Activated T-cell treated with anti-CD3 and anti-CD28 coated beads for 24 hours (primary cell): ENCODE measurements around the gene ARHGAP26.
A peak's percentile ranks its signal among the peaks of the same experiment; 100 is the strongest.
"Not testable (repeated sequence)": the region's sequence is repeated elsewhere in the genome, so short reads cannot be mapped to it uniquely, and the experiment has no call there.

Experiments used
- DNase-seq: peaks from one replicate; pipeline ENCODE4 v3.0.0-alpha.2; 2020; ENCODE audit warnings: low read depth

Gene ARHGAP26

GRCh38 chr5:143064676-143065075, 294.5 kb downstream of the ARHGAP26 start:
- no peak for DNase-seq

GRCh38 chr5:143065185-143065965, 295.2 kb downstream of the ARHGAP26 start:
- DNase-seq = no peak

GRCh38 chr5:143065996-143066522, 295.9 kb downstream of the ARHGAP26 start:
- no peak for DNase-seq

- peak; percentile 17 for DNase-seq
Measured at GRCh38 chr5:143066556-143067281, 296.5 kb downstream of the ARHGAP26 start.

DNA sequence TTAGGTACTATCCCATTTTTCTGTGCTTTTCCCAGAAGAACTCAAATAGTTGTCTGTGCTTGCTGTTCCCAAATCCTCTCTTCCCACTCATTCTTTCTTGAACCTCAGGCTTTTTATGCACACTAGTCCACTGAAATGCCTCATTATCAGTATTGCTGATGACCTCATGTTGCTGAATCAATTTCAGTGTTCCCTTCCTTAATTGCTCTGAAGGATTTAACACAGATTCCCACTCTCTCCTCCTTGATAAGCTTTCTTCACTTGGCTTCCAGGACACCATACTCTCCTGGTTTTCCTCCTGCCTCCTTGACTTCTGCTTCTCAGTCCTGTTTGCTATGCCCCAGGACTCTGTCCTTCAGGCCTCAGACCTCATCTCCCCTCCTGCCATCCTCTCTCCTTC, 298.5 kb downstream of the ARHGAP26 start:
- DNase-seq = no peak

DNA sequence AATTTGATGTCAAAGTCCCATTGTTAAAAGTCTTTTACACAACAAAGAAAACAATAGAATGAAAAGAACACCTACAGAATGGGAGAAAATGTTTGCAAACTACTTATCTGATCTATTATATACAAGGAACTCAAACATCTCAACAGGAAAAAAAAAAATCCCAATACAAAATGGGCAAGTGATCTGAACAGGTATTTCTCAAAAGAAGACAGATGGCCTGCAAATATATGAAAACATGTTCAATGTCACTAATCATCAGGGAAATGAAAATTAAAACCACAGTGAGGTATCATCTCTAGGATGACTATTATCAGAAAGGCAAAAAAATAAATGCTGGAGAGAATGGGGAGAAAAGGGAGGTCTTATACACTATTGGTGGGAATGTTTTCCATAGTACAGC, 301.8 kb downstream of the ARHGAP26 start:
- DNase-seq = no peak

- no peak for DNase-seq
Measured at GRCh38 chr5:143072734-143073133, 302.6 kb downstream of the ARHGAP26 start.

GRCh38 chr5:143073766-143074165, 303.6 kb downstream of the ARHGAP26 start:
- no peak for DNase-seq

DNA sequence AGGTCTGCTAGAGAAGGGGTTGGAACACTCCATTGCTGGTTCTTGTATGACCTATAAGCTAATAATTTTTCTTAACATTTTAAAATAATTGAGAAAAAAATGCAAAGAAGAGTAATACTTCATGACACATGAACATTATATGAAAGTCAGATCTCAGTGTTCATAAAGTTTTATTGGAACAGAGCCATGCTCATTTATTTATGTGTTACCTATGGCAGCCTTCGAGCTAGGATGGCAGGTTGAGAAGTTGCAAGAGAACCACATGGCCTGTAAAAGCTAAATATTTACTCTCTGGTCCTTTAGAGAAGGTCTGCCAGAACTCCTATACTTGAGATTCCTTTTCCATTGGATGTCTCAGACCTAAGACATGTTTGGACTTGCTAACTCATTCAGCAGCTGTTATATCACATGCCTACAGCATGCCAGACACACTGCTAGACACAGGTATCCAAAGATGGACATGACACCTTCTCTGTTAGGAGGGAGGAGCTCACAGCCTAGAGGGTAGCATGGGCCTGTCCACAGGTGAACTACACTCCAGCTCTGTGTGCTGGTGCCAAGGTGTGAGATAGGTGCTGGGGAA, 304.3 kb downstream of the ARHGAP26 start:
- DNase-seq = no peak

GRCh38 chr5:143076377-143076776, 306.2 kb downstream of the ARHGAP26 start:
- DNase-seq = no peak

DNA sequence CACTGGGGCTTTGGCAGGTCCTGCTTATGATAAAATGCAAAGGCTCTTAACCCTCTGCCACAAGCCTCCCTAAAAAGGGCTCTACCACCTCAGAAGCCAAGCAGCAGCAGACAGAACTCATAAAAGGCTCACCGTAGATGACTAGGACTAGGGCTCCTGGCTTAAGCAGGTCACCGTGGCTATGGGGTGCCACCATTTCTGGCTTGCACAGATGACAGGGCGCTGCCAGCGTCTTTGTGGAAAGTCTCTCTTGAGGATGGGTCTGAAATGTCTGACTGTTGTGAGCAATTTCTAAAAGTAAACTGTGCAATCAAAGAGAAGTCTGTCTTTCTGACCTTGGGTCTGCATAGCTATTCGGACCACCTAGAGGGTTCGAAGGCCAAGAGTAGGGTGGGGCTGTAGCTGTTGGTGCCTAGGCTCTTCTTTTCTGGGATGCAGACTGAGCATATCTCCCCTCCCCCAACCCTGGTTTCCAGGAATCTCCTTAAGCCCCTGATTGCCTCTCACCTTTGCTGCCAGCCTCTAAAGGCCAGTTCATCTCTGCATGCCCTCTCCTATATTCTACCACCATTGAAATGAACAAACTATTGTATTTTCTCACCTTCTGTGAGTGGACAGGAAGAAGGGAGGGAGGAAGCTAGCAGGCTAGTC, 307.4 kb downstream of the ARHGAP26 start:
- DNase-seq = no peak

DNA sequence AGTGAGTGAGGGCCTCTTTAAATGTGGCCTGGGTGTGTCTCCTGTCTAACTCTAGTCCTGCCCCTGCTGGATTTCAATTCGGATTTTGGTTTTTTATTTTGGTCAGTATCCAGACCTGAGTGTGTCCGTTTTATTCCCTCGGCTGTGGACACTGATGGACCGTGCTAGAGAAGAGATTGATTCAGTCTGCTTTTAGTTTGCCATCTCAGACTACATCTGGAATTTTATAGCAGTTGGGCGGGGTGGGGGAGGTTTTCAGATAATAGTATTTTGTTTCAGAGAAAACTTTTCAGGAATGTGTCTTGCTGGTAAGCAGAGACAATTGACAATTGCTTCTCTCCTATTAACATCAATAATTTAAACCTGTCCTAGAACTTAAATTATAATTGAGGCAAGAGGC, 308.1 kb downstream of the ARHGAP26 start:
- DNase-seq = no peak

- no peak for DNase-seq
Measured at GRCh38 chr5:143078971-143079370, 308.8 kb downstream of the ARHGAP26 start.

GRCh38 chr5:143080407-143080806, 310.2 kb downstream of the ARHGAP26 start:
- no peak for DNase-seq

DNA sequence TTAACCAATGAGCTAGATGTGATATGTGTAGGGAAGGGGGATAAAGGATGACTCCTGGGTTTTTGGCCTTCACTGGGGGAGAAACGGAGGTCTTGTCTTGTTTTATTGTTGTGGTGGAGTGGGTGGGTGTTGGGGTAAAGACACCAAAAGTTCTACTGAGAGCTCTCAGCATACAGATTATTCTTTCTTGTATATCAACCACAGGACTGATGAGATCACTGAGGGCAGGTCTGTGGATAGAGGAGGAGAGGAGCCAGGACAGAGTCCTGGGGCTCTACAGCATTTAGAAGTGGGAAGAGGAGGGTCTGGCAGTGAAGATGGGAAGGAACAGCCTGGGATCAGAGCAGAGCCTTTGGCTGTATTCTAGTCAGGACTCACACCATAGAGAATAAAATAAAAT, 310.8 kb downstream of the ARHGAP26 start:
- no peak for DNase-seq

- no peak for DNase-seq
Measured at GRCh38 chr5:143083006-143083405, 312.8 kb downstream of the ARHGAP26 start.

DNA sequence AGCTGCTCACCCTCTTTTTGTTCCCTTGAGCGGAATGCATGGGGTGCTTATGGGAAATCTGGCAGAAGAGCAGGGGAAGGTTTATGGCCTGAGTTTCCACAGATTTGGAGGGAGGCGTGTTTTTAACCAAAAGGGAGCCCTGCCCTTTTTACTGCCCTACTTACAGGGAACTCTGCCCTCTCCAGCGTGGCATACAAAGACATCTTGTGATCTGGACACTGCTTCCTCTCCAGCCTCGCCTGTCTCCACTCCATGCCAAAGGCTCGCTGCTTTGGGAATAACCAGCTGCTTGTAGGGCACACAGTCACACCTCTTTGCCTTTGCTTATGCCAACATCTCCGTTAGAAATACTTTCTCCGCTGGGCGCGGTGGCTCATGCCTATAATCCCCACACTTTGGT, 314.2 kb downstream of the ARHGAP26 start:
- DNase-seq = no peak

- DNase-seq = no peak
Measured at GRCh38 chr5:143085319-143085917, 315.2 kb downstream of the ARHGAP26 start.

DNA sequence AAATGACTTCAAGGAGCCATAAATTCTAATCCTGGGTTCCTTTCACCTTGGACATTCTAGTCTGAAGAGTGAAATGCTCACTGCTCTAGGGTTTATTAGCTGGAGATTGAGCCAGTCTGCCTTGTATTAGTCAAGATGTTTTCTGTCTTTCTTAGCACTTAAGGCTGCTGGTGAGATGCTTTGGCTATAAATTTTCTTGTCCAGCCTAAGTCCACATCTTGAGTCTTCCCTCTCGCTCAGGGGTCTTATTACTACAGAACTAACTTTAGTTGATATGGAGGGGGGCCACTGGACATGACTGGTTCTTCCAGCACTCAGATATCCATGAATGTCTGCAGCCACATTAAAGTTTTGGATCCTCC, 316.4 kb downstream of the ARHGAP26 start:
- no peak for DNase-seq

GRCh38 chr5:143086908-143087637, 316.9 kb downstream of the ARHGAP26 start:
- no peak for DNase-seq

GRCh38 chr5:143088702-143089101, 318.5 kb downstream of the ARHGAP26 start:
- DNase-seq = not testable (repeated sequence)
